HepG2 (cell line): ENCODE measurements around the gene DLG1. TPM values are rescaled to one million over a fixed set of nuclear protein-coding genes. Genes with fewer than 3 reads are reported as not detected.
A peak's percentile ranks its signal among the peaks of the same experiment; 100 is the strongest.

Experiments used
- ATAC-seq: fragments of 200-7000 bp; cut with Tn5 transposase; 3 replicates; pipeline ENCODE4 v1.9.1; 2020; ENCODE audit warnings: mild to moderate bottlenecking, moderate library complexity
- BruUV-seq: library from RNA; stranded (reverse); fragments of 400-500 nt; replicated peaks from 2 replicates; lab custom pipeline; 2021; lab: Mats Ljungman, UMichigan
- CTCF ChIA-PET: fragments of 300-600 bp; formaldehyde crosslinking; extraction: SDS; loops from one replicate; lab custom pipeline; 2021; ENCODE audit warnings: low total read pairs, inconsistent platforms, low intra/inter-chr PET ratio; lab: Yijun Ruan, JAX
- POLR2A ChIA-PET: fragments of 350-600 bp; sonication (Branson Sonifier 250); formaldehyde crosslinking; loops from one replicate; lab custom pipeline; 2020; ENCODE audit warnings: antibody characterized with exemption, inconsistent platforms; lab: Yijun Ruan, JAX
- DNase-seq: peaks from one replicate; pipeline ENCODE4 v3.0.0-alpha.2; 2015; ENCODE audit warnings: low spot score
- FAIRE-seq: peaks from 3 replicates; lab custom pipeline; 2011; peaks lifted over from hg19 to GRCh38; lab: Jason Lieb, UNC
- H2AFZ ChIP-seq: one replicate; pipeline ENCODE4 v1.6.1; 2011; ENCODE audit warnings: low read length, inconsistent platforms
- H3K27ac ChIP-seq: fragments of 300-600 bp; 3 replicates; pipeline ENCODE4 v1.8.0; 2011; ENCODE audit warnings: mixed run types, mild to moderate bottlenecking, mixed read lengths, low read length, inconsistent platforms; ENCODE audit not compliant: insufficient read depth; ENCODE audit errors: extremely low read length
- H3K27me3 ChIP-seq, 2 experiments: fragments of 200-600 bp in 1 of 2; 2 replicates in 1 of 2; 3 replicates in 1 of 2; pipeline versions ENCODE4 v1.6.0 to v1.8.0; 2011; ENCODE audit warnings: low read length in 2 of 2, mild to moderate bottlenecking in 2 of 2, moderate library complexity in 2 of 2, inconsistent platforms in 1 of 2; ENCODE audit not compliant: insufficient read depth in 2 of 2, control insufficient read depth in 1 of 2
- H3K36me3 ChIP-seq, 2 experiments: fragments of 200-600 bp in 1 of 2; replicated peaks in 1 of 2; 2 replicates in 1 of 2; 3 replicates in 1 of 2; pipeline versions ENCODE4 v1.5.1 to v1.8.0; 2011; ENCODE audit warnings: low read length in 2 of 2, inconsistent platforms in 1 of 2; ENCODE audit not compliant: insufficient read depth in 2 of 2, control insufficient read depth in 1 of 2
- H3K4me1 ChIP-seq: 2 replicates; pipeline ENCODE4 v1.5.1; 2012; ENCODE audit warnings: low read length, inconsistent platforms; ENCODE audit not compliant: insufficient read depth
- H3K4me2 ChIP-seq: 2 replicates; pipeline ENCODE4 v1.6.0; 2011; ENCODE audit warnings: low read depth, low read length, inconsistent platforms
- H3K4me3 ChIP-seq, 3 experiments: fragments of 200-600 bp in 1 of 3; sonication (generic), shearing (Covaris generic) in 1 of 3; replicated peaks in 1 of 3; 2 replicates each; pipeline ENCODE4 v1.5.1; 2011 to 2016; ENCODE audit warnings: low read length in 3 of 3, inconsistent platforms in 2 of 3, low read depth in 2 of 3, mild to moderate bottlenecking in 2 of 3, control low read depth in 1 of 3, mixed read lengths in 1 of 3; ENCODE audit not compliant: insufficient read depth in 1 of 3
- H3K79me2 ChIP-seq: one replicate; pipeline ENCODE4 v1.6.1; 2011; ENCODE audit warnings: low read length, inconsistent platforms; ENCODE audit not compliant: insufficient read depth
- H3K9ac ChIP-seq: 2 replicates; pipeline ENCODE4 v1.6.0; 2011; ENCODE audit warnings: mild to moderate bottlenecking, low read depth, low read length, inconsistent platforms; ENCODE audit not compliant: insufficient read depth
- H3K9me3 ChIP-seq: 2 replicates; pipeline ENCODE4 v1.5.1; 2012; ENCODE audit warnings: mild to moderate bottlenecking, low read length
- H4K20me1 ChIP-seq: 2 replicates; pipeline ENCODE4 v1.6.0; 2011; ENCODE audit warnings: inconsistent platforms, mild to moderate bottlenecking, low read length, moderate library complexity; ENCODE audit not compliant: insufficient read depth
- JARID2 ChIP-seq: sonication (generic); formaldehyde crosslinking; IDR thresholded peaks from 2 replicates; pipeline ENCODE4 v1.8.1; 2023; ENCODE audit warnings: missing genetic modification reagents, inconsistent platforms; ENCODE audit not compliant: insufficient replicate concordance
- MYPOP ChIP-seq: sonication (generic); formaldehyde crosslinking; IDR thresholded peaks from 2 replicates; pipeline ENCODE4 v1.8.1; 2023; ENCODE audit warnings: mild to moderate bottlenecking, moderate library complexity, missing genetic modification reagents
- NR2F1 ChIP-seq, 2 experiments: fragments of 450-650 bp in 1 of 2; formaldehyde crosslinking in 1 of 2; IDR thresholded peaks; 2 replicates each; pipeline versions ENCODE4 v1.5.0 to v1.6.1; 2016 to 2020; ENCODE audit warnings: mild to moderate bottlenecking in 1 of 2, missing compliant biosample characterization in 1 of 2, missing genetic modification reagents in 1 of 2, moderate library complexity in 1 of 2
- RBM22 ChIP-seq: fragments of 200-400 bp; formaldehyde crosslinking; optimal IDR thresholded peaks from 2 replicates; pipeline ENCODE3; 2017; ENCODE audit warnings: mild to moderate bottlenecking, low read length, moderate library complexity
- ZBTB20 ChIP-seq: sonication (generic); formaldehyde crosslinking; IDR thresholded peaks from 2 replicates; pipeline ENCODE4 v1.8.1; 2023; ENCODE audit warnings: missing genetic modification reagents, low read depth, mild to moderate bottlenecking, borderline replicate concordance
- ZBTB21 ChIP-seq: sonication (generic); formaldehyde crosslinking; IDR thresholded peaks from 2 replicates; pipeline ENCODE4 v1.4.0; 2020; ENCODE audit warnings: missing genetic modification reagents
- ZBTB42 ChIP-seq: sonication (generic); formaldehyde crosslinking; IDR thresholded peaks from 2 replicates; pipeline ENCODE4 v1.5.0; 2020; ENCODE audit warnings: mild to moderate bottlenecking, missing genetic modification reagents
- ZNF18 ChIP-seq: sonication (generic); formaldehyde crosslinking; IDR thresholded peaks from 2 replicates; pipeline ENCODE4 v1.8.0; 2022; ENCODE audit warnings: mild to moderate bottlenecking, missing genetic modification reagents; ENCODE audit not compliant: insufficient replicate concordance
- ZNF615 ChIP-seq: sonication (generic); formaldehyde crosslinking; IDR thresholded peaks from 2 replicates; pipeline ENCODE4 v1.5.0; 2020; ENCODE audit warnings: mild to moderate bottlenecking, missing genetic modification reagents, borderline replicate concordance
- WGBS: methylation state at CpG from one replicate; pipeline ENCODE4 v1.1.6; 2017; ENCODE audit warnings: low lambda C conversion rate; 5-methylcytosine and 5-hydroxymethylcytosine counted together
- in situ Hi-C: cut with HindIII; loops from 2 replicates; pipeline ENCODE4 v1.10.0; 2017; ENCODE audit warnings: low pct_unique_long_range_greater_than_20kb; ENCODE audit not compliant: extremely low pct_ligation_motif_present
- intact Hi-C: fragments of 100-400 bp; cut with micrococcal nuclease; formaldehyde crosslinking; loops from one replicate; pipeline ENCODE4 v1.10.0; 2022; ENCODE audit not compliant: unreplicated experiment
- polyA plus RNA-seq, 8 experiments: library from polyadenylated mRNA; depleted of rRNA in 3 of 8; stranded (reverse) in 7 of 8; unstranded in 1 of 8; fragments of >200 nt; fragmentation: Illumina TruSeq in 4 of 8; extraction: Trizol in 4 of 8; gene quantifications; 2 replicates each; pipeline versions ENCODE4 v1.2.1 to v1.2.3, GENCODE V29; 2011 to 2016; ENCODE audit warnings: low read depth in 4 of 8, missing spikeins in 1 of 8, mixed read lengths in 1 of 8; ENCODE audit not compliant: insufficient read depth in 1 of 8
- total RNA-seq, 5 experiments: library from RNA; depleted of rRNA; stranded (reverse); fragments of >200 nt; fragmentation: Illumina TruSeq; extraction: Trizol; gene quantifications; 2 replicates each; pipeline ENCODE4 v1.2.3, GENCODE V29; 2016; ENCODE audit warnings: low read depth in 1 of 5

Gene DLG1
- total and polyA plus RNA-seq, 2 of the 13 experiments (the other 11 are each of a cell fraction or from before 2014, with no cell fraction given), result 30.5 to 104 TPM

DNA sequence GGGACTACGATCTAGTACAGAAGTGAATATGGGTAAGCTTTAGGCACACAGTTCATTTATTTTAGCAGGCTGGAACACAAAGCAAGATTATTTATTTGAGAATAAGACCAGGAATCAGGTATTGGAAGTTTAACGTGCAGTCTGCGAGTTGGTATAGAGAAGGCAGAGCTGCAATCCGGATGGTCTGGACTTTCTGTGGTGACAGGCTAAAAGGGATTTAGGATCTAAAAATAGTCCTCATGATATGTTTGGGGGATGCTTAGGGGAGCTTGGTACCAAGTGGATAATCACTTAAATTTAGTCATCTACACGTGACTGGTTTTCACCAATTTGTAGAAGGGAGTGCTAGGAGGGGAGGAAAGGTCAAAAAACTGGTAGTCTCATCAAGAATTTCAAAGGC lies 119.4 kb downstream of the DLG1 start:
- no peak for FAIRE-seq
- H3K4me1 ChIP-seq, result no peaks in the 10 kb centered on the region
- peak; percentile 63 for TF ChIP-seq RBM22
- no peak for TF ChIP-seq ZBTB21 (CRISPR knock-in tag)
- TF ChIP-seq JARID2 (CRISPR knock-in tag), result no peak
- H3K4me3 ChIP-seq, result no peak overlapping the region
- ChIA-PET POLR2A (no interaction called here), CTCF (no interaction called here)
- H3K4me2 ChIP-seq, result no peak overlapping the region
- DNase-seq, result no peak
- peaks cover 4 to 24% of the 10 kb centered on the region in 2 experiments for H3K36me3 ChIP-seq
- no peaks in the 10 kb centered on the region for H3K27me3 ChIP-seq
- H3K27ac ChIP-seq, result no peak overlapping the region
- H3K79me2 ChIP-seq, result peaks cover 24% of the 10 kb centered on the region
- no peak for ATAC-seq
- H3K9me3 ChIP-seq, result no peaks in the 10 kb centered on the region
- H4K20me1 ChIP-seq, result no peaks in the 10 kb centered on the region
- in situ Hi-C loops (no loop called here), intact Hi-C loops (no loop called here)
- no peak overlapping the region for H2AFZ ChIP-seq
- no peak overlapping the region for H3K9ac ChIP-seq
- 98% methylated on average over 5 of the region's 5 CpGs for WGBS
- no TSS peak for BruUV-seq

DNA sequence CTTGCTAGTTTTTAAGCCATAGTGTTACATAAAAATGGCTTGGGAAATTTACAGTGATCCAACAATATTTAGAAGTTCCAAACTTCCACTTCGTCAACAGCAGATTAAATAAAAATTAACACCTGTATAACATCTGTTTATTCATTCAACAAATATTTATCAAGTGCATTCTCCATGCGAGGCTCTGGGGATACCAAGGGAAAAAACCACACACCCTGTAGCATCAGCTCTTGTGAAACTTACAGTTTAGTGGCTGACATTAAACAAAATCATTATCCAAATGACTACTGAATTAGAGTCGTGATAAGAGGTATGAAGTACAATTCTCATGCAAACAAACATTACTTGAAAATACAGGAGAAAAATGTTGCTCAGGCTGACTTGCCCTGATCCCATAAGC lies 122.9 kb downstream of the DLG1 start:
- in situ Hi-C loops, result no loop called here
- Histone ChIP-seq H3K9me3 (no peaks in the 10 kb centered on the region), H3K4me3 (no peak overlapping the region), H3K4me1 (no peaks in the 10 kb centered on the region), H3K36me3 (peaks cover 1 to 20% of the 10 kb centered on the region in 2 experiments; a peak in 4 of 5 replicates), H4K20me1 (no peaks in the 10 kb centered on the region), H2AFZ (no peak overlapping the region), H3K27ac (no peak overlapping the region), H3K79me2 (peaks cover 17% of the 10 kb centered on the region), H3K9ac (no peak overlapping the region), H3K4me2 (no peak overlapping the region), H3K27me3 (no peaks in the 10 kb centered on the region)
- ATAC-seq (no peak), FAIRE-seq (no peak), DNase-seq (no peak)
- ChIA-PET POLR2A (no interaction called here), CTCF (no interaction called here)
- WGBS, result 94% methylated on average over 3 of the region's 3 CpGs
- TF ChIP-seq MYPOP (CRISPR knock-in tag) (no peak), ZNF18 (no peak), ZBTB20 (CRISPR knock-in tag) (no peak), ZNF615 (CRISPR knock-in tag) (no peak), NR2F1 (CRISPR knock-in tag; IDR thresholded peaks at IDR 0.05) (no peak), ZBTB42 (CRISPR knock-in tag) (no peak)
- no TSS peak for BruUV-seq
- intact Hi-C loops, result no loop called here
